Loucy (cell line): ENCODE data around the gene COQ2.

Experiments
- EZH2phosphoT487 ChIP-seq: fragments of 200-600 bp; IDR thresholded peaks from 2 replicates; pipeline ENCODE4 v1.6.1; 2018; ENCODE audit warnings: antibody characterized with exemption, mild to moderate bottlenecking, moderate library complexity, borderline replicate concordance
- TF ChIP-seq, protein P1 (sequence below): fragments of 200-600 bp; sonication (generic); conservative IDR thresholded peaks from 2 replicates; pipeline ENCODE4 v1.5.1; 2014; ENCODE audit warnings: mild to moderate bottlenecking, antibody characterized with exemption, low read length

GRCh38 chr4:83219344-83220331 is 65.0 kb downstream of the COQ2 start:
- TF ChIP-seq, protein P1, sequence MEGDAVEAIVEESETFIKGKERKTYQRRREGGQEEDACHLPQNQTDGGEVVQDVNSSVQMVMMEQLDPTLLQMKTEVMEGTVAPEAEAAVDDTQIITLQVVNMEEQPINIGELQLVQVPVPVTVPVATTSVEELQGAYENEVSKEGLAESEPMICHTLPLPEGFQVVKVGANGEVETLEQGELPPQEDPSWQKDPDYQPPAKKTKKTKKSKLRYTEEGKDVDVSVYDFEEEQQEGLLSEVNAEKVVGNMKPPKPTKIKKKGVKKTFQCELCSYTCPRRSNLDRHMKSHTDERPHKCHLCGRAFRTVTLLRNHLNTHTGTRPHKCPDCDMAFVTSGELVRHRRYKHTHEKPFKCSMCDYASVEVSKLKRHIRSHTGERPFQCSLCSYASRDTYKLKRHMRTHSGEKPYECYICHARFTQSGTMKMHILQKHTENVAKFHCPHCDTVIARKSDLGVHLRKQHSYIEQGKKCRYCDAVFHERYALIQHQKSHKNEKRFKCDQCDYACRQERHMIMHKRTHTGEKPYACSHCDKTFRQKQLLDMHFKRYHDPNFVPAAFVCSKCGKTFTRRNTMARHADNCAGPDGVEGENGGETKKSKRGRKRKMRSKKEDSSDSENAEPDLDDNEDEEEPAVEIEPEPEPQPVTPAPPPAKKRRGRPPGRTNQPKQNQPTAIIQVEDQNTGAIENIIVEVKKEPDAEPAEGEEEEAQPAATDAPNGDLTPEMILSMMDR = no peak
- no peak for TF ChIP-seq EZH2phosphoT487
